Hepatocyte (in vitro differentiated cells): ENCODE measurements around the gene CCDC40. TPM values are rescaled to one million over a fixed set of nuclear protein-coding genes. Genes with fewer than 3 reads are reported as not detected.

Source experiments
- DNase-seq: peaks from one replicate; pipeline ENCODE4 v3.0.0-alpha.2; 2016; ENCODE audit warnings: low spot score
- H2AFZ ChIP-seq: fragments of 200-600 bp; sonication (generic); 2 replicates; pipeline ENCODE4 v1.6.0; 2016; ENCODE audit warnings: antibody characterized with exemption, mild to moderate bottlenecking
- H3K27ac ChIP-seq: fragments of 200-600 bp; sonication (generic); 2 replicates; pipeline ENCODE4 v1.5.1; 2016; ENCODE audit warnings: mild to moderate bottlenecking
- H3K27me3 ChIP-seq: fragments of 200-600 bp; sonication (generic); 2 replicates; pipeline ENCODE4 v1.6.1; 2016
- H3K36me3 ChIP-seq: fragments of 200-600 bp; sonication (generic); replicated peaks from 2 replicates; pipeline ENCODE4 v1.5.1; 2016; ENCODE audit warnings: low read depth; ENCODE audit not compliant: insufficient read depth
- H3K4me1 ChIP-seq: fragments of 200-600 bp; sonication (generic); 2 replicates; pipeline ENCODE4 v1.5.1; 2016; ENCODE audit warnings: mild to moderate bottlenecking, moderate library complexity; ENCODE audit not compliant: insufficient read depth
- H3K4me2 ChIP-seq: fragments of 200-600 bp; sonication (generic); 2 replicates; pipeline ENCODE4 v1.6.0; 2016
- H3K4me3 ChIP-seq: fragments of 200-600 bp; sonication (generic); 2 replicates; pipeline ENCODE4 v1.5.1; 2016; ENCODE audit warnings: mild to moderate bottlenecking
- H3K79me2 ChIP-seq: fragments of 200-600 bp; sonication (generic); 2 replicates; pipeline ENCODE4 v1.6.0; 2017; ENCODE audit warnings: mild to moderate bottlenecking
- H3K9me2 ChIP-seq: fragments of 200-600 bp; sonication (generic); replicated peaks from 2 replicates; pipeline ENCODE4 v1.6.0; 2017; ENCODE audit warnings: mild to moderate bottlenecking; ENCODE audit not compliant: insufficient read depth
- H3K9me3 ChIP-seq: fragments of 200-600 bp; sonication (generic); 2 replicates; pipeline ENCODE4 v1.5.1; 2016; ENCODE audit warnings: low read depth, mild to moderate bottlenecking
- H4K20me1 ChIP-seq: fragments of 200-600 bp; sonication (generic); 2 replicates; pipeline ENCODE4 v1.6.0; 2016; ENCODE audit warnings: mild to moderate bottlenecking; ENCODE audit not compliant: insufficient read depth, poor library complexity, severe bottlenecking
- CTCF ChIP-seq: fragments of 200-600 bp; sonication (generic); IDR thresholded peaks from 2 replicates; pipeline ENCODE4 v1.5.1; 2016; ENCODE audit warnings: antibody characterized with exemption, mild to moderate bottlenecking; ENCODE audit not compliant: poor library complexity
- EZH2 ChIP-seq: fragments of 200-600 bp; sonication (generic); IDR thresholded peaks from 2 replicates; pipeline ENCODE4 v1.6.1; 2016; ENCODE audit warnings: antibody characterized with exemption, mild to moderate bottlenecking, borderline replicate concordance
- EZH2phosphoT487 ChIP-seq: fragments of 200-600 bp; sonication (generic); IDR thresholded peaks from one replicate; pipeline ENCODE4 v1.6.1; 2018; ENCODE audit warnings: antibody characterized with exemption, mild to moderate bottlenecking, low read depth, moderate library complexity; ENCODE audit not compliant: unreplicated experiment, severe bottlenecking
- WGBS: methylation state at CpG from one replicate; pipeline ENCODE4 v1.1.6; 2016; ENCODE audit warnings: low lambda C conversion rate; ENCODE audit errors: missing lambda C conversion rate; 5-methylcytosine and 5-hydroxymethylcytosine counted together
- polyA plus RNA-seq: library from polyadenylated mRNA; unstranded; fragments of >200 nt; fragmentation: Nextera tagmentation; extraction: Ambion mirVana; gene quantifications from 2 replicates; pipeline ENCODE4 v1.2.1, GENCODE V29; 2016
- total RNA-seq: library from RNA; depleted of rRNA; stranded (reverse); fragments of >200 nt; gene quantifications from 2 replicates; pipeline ENCODE4 v1.2.3, GENCODE V29; 2014

CCDC40 gene
- total and polyA plus RNA-seq, 2 experiments from 2014 or later: 2.2 to 4.7 TPM

DNA sequence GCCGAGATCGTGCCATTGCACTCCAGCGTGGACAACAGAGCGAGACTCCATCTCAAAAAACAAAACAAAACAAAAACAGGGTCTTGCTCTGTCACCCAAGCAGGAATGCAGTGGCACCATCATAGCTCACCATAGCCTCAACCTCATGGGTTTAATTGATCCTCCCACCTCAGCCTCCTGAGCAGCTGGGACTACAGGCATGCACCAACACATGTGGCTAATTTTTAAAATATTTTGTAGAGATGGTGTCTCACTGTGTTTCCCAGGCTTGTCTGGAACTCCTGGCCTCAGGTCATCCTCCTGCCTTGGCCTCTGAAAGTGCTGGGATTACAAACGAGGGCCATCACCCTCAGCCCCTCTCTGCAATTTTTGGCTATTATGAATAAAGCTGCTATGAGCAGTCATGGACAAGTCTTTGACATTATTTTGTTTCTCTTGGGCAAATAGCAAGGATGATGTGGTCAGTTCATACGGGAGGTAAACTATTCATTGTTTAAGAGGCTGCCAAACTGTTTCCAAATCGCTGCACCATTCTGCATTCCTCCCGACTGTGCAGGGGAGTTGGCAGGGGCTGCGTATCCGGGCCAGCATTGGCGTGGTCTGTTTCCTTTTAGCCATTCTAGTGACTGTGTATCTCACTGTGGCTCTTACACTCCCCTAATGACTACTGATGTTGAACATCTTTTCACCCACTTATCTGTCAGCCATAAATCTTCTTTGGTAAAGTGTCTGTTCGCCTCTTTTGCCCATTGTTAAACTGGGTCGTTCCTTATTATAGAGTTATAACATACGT is 89.4 kb downstream of the CCDC40 start:
- Histone ChIP-seq H2AFZ (no peak overlapping the region), H3K9me3 (no peaks in the 10 kb centered on the region), H3K4me2 (no peak overlapping the region), H3K27ac (no peak overlapping the region), H4K20me1 (no peaks in the 10 kb centered on the region), H3K4me3 (no peak overlapping the region), H3K27me3 (no peaks in the 10 kb centered on the region), H3K4me1 (no peaks in the 10 kb centered on the region), H3K9me2 (no peaks in the 10 kb centered on the region), H3K36me3 (no peaks in the 10 kb centered on the region), H3K79me2 (no peaks in the 10 kb centered on the region)
- 77% methylated on average over 14 of the region's 14 CpGs for WGBS
- DNase-seq: no peak
- TF ChIP-seq CTCF (no peak), EZH2 (no peak), EZH2phosphoT487 (no peak)

DNA sequence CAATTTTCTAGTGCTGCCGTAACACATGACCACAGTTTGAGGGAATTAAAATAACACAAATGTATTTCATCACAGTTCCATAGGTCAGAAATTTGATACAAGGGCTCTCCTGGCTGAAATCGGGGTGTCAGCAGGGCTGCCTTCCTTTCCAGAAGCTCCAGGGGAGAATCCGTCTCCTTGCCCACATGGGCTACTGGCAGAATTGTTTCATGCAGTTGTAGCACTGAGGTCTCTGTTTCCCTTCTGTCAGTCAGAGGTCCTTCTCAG is 89.9 kb downstream of the CCDC40 start:
- TF ChIP-seq CTCF (no peak), EZH2 (no peak), EZH2phosphoT487 (no peak)
- DNase-seq: no peak
- H3K27ac ChIP-seq: no peak overlapping the region
- no peak overlapping the region for H3K4me3 ChIP-seq
- no peak overlapping the region for H2AFZ ChIP-seq
- H3K4me2 ChIP-seq: no peak overlapping the region
- H3K9me2 ChIP-seq: no peaks in the 10 kb centered on the region
- H4K20me1 ChIP-seq: no peaks in the 10 kb centered on the region
- no peaks in the 10 kb centered on the region for H3K4me1 ChIP-seq
- H3K36me3 ChIP-seq: no peaks in the 10 kb centered on the region
- no peaks in the 10 kb centered on the region for H3K27me3 ChIP-seq
- no peaks in the 10 kb centered on the region for H3K9me3 ChIP-seq
- H3K79me2 ChIP-seq: no peaks in the 10 kb centered on the region
- 86% methylated on average over 3 of the region's 3 CpGs for WGBS

GRCh38 chr17:80129006-80129565 is 92.6 kb downstream of the CCDC40 start:
- Histone ChIP-seq H3K4me1 (no peaks in the 10 kb centered on the region), H2AFZ (no peak overlapping the region), H3K79me2 (no peaks in the 10 kb centered on the region), H3K4me2 (no peak overlapping the region), H3K9me3 (no peaks in the 10 kb centered on the region), H3K36me3 (no peaks in the 10 kb centered on the region), H3K27me3 (no peaks in the 10 kb centered on the region), H4K20me1 (no peaks in the 10 kb centered on the region), H3K4me3 (no peak overlapping the region), H3K27ac (no peak overlapping the region), H3K9me2 (no peaks in the 10 kb centered on the region)
- TF ChIP-seq EZH2: no peak
- no peak for TF ChIP-seq CTCF
- TF ChIP-seq EZH2phosphoT487: no peak
- 41% methylated on average over 4 of the region's 4 CpGs for WGBS
- DNase-seq: no peak
